ENCODE data around the gene IL17A.

IL17A gene

DNA sequence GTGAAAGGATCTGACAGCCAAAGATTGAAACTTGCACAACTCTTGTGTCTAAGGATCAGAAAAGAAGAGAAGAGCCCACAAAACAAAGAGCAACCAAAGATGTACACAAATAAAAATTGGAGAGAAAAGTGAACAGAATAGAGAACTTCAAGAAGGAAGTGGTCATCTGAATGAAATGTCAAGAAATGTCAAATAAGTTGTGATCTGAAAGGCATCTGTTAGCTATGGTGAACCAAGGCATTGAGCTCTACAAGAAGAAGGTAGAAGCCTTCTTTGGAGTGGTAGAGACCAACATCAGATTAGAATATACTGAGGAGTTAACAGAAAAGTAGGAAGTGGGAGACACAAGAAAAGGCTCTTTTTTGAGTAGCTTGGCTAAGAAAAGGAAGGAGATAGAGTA is 29.6 kb downstream of the IL17A start:
- ATAC-seq: no peak
- TF ChIP-seq, protein P1, sequence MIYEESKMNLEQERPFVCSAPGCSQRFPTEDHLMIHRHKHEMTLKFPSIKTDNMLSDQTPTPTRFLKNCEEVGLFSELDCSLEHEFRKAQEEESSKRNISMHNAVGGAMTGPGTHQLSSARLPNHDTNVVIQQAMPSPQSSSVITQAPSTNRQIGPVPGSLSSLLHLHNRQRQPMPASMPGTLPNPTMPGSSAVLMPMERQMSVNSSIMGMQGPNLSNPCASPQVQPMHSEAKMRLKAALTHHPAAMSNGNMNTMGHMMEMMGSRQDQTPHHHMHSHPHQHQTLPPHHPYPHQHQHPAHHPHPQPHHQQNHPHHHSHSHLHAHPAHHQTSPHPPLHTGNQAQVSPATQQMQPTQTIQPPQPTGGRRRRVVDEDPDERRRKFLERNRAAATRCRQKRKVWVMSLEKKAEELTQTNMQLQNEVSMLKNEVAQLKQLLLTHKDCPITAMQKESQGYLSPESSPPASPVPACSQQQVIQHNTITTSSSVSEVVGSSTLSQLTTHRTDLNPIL (CRISPR knock-in tag; IDR thresholded peaks at IDR 0.05; ENCODE audit: low read depth): no peak
- TF ChIP-seq, protein P2, sequence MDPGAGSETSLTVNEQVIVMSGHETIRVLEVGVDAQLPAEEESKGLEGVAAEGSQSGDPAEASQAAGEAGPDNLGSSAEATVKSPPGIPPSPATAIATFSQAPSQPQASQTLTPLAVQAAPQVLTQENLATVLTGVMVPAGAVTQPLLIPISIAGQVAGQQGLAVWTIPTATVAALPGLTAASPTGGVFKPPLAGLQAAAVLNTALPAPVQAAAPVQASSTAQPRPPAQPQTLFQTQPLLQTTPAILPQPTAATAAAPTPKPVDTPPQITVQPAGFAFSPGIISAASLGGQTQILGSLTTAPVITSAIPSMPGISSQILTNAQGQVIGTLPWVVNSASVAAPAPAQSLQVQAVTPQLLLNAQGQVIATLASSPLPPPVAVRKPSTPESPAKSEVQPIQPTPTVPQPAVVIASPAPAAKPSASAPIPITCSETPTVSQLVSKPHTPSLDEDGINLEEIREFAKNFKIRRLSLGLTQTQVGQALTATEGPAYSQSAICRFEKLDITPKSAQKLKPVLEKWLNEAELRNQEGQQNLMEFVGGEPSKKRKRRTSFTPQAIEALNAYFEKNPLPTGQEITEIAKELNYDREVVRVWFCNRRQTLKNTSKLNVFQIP (CRISPR knock-in tag; IDR thresholded peaks at IDR 0.05; ENCODE audit: borderline replicate concordance, low read depth): no peak
- TF ChIP-seq TCF4 (CRISPR knock-in tag; IDR thresholded peaks at IDR 0.05; ENCODE audit: borderline replicate concordance) (no peak), ESRRG (CRISPR knock-in tag; IDR thresholded peaks at IDR 0.05) (no peak), ZNF565 (CRISPR knock-in tag; conservative IDR thresholded peaks at IDR 0.05; ENCODE audit: low read depth) (no peak), ZNF70 (CRISPR knock-in tag; IDR thresholded peaks at IDR 0.05) (no peak), ISL1 (CRISPR knock-in tag; IDR thresholded peaks at IDR 0.05) (no peak), ZFP3 (CRISPR knock-in tag; IDR thresholded peaks at IDR 0.05) (no peak)
- TF ChIP-seq, protein P3, sequence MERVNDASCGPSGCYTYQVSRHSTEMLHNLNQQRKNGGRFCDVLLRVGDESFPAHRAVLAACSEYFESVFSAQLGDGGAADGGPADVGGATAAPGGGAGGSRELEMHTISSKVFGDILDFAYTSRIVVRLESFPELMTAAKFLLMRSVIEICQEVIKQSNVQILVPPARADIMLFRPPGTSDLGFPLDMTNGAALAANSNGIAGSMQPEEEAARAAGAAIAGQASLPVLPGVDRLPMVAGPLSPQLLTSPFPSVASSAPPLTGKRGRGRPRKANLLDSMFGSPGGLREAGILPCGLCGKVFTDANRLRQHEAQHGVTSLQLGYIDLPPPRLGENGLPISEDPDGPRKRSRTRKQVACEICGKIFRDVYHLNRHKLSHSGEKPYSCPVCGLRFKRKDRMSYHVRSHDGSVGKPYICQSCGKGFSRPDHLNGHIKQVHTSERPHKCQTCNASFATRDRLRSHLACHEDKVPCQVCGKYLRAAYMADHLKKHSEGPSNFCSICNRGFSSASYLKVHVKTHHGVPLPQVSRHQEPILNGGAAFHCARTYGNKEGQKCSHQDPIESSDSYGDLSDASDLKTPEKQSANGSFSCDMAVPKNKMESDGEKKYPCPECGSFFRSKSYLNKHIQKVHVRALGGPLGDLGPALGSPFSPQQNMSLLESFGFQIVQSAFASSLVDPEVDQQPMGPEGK (CRISPR knock-in tag; IDR thresholded peaks at IDR 0.05; ENCODE audit: borderline replicate concordance): no peak

DNA sequence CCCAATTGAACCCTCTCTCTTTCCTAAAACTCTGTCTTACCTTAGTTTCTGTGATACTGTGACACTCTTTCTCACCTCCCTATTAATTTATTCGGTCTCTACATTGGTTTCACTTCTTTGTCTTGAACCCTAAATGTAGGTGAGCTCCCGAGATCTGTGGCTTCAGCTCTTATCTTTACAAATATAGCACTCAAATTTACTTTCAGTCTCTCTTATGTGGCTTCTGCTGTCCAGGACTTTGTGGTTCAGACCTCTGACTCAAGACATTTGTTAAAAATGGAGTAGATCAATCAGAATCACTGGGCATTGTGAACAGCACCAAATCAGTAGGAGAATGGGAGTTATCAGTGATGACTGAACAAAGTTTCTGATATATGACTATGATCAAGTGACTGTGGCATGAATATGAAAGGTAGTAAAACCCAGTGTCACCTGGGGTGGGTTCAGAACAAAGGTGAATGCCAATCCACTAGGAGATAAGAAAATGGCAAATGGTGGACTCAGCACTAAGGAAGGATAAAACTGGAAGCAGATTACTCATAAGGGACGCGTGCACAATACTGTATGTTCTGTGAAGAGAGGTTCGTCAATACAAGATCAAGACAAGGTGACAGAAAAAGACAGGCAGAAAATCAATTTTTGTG is 30.9 kb downstream of the IL17A start:
- TF ChIP-seq TCF4 (CRISPR knock-in tag; IDR thresholded peaks at IDR 0.05; ENCODE audit: borderline replicate concordance) (no peak), ZC3H10 (CRISPR knock-in tag; IDR thresholded peaks at IDR 0.05) (no peak), CSDC2 (CRISPR knock-in tag; IDR thresholded peaks at IDR 0.05) (no peak), ARNTL (CRISPR knock-in tag; IDR thresholded peaks at IDR 0.05; ENCODE audit: borderline replicate concordance, low read depth) (no peak), OSR1 (CRISPR knock-in tag; IDR thresholded peaks at IDR 0.05) (no peak), ZFP30 (CRISPR knock-in tag; IDR thresholded peaks at IDR 0.05) (no peak), BACH2 (CRISPR knock-in tag; IDR thresholded peaks at IDR 0.05; ENCODE audit: borderline replicate concordance) (no peak), GLIS3 (CRISPR knock-in tag; IDR thresholded peaks at IDR 0.05) (no peak), TOX (CRISPR knock-in tag; IDR thresholded peaks at IDR 0.05; ENCODE audit: borderline replicate concordance) (no peak), SNAI2 (CRISPR knock-in tag; IDR thresholded peaks at IDR 0.05) (no peak), ZNF565 (CRISPR knock-in tag; conservative IDR thresholded peaks at IDR 0.05; ENCODE audit: low read depth) (no peak), ISL1 (CRISPR knock-in tag; IDR thresholded peaks at IDR 0.05) (no peak), ZFP3 (CRISPR knock-in tag; IDR thresholded peaks at IDR 0.05) (no peak), ZNF70 (CRISPR knock-in tag; IDR thresholded peaks at IDR 0.05) (no peak), ESRRG (CRISPR knock-in tag; IDR thresholded peaks at IDR 0.05) (no peak)
- TF ChIP-seq, protein P1 (CRISPR knock-in tag; IDR thresholded peaks at IDR 0.05; ENCODE audit: low read depth): no peak
- TF ChIP-seq, protein P2 (CRISPR knock-in tag; IDR thresholded peaks at IDR 0.05; ENCODE audit: borderline replicate concordance, low read depth): no peak
- ATAC-seq: no peak

DNA sequence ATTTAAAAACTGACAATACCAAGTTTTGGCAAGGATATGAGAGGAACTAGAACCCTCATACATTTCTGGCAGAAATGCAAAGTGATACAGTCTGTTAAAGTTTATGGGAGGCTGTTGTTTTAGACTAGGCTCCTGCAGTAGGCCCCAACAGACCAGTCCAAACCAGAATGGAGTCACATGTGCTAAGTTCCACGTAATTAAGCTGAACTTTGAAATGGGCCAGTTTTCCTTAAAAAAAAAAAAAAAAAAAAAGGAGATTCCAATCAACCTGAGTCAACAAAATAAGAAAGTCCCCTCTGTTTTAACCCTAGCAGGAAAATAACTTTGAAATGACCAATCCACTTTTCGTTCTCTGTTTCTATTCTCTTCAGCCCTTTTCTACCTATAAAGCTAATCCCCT is 31.6 kb downstream of the IL17A start:
- ATAC-seq: no peak
- TF ChIP-seq, protein P1 (CRISPR knock-in tag; IDR thresholded peaks at IDR 0.05; ENCODE audit: low read depth): no peak
- TF ChIP-seq, protein P4, sequence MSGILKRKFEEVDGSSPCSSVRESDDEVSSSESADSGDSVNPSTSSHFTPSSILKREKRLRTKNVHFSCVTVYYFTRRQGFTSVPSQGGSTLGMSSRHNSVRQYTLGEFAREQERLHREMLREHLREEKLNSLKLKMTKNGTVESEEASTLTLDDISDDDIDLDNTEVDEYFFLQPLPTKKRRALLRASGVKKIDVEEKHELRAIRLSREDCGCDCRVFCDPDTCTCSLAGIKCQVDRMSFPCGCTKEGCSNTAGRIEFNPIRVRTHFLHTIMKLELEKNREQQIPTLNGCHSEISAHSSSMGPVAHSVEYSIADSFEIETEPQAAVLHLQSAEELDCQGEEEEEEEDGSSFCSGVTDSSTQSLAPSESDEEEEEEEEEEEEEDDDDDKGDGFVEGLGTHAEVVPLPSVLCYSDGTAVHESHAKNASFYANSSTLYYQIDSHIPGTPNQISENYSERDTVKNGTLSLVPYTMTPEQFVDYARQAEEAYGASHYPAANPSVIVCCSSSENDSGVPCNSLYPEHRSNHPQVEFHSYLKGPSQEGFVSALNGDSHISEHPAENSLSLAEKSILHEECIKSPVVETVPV (CRISPR knock-in tag; IDR thresholded peaks at IDR 0.05): no peak
- TF ChIP-seq RARB (CRISPR knock-in tag; IDR thresholded peaks at IDR 0.05) (no peak), ARNTL (CRISPR knock-in tag; IDR thresholded peaks at IDR 0.05; ENCODE audit: borderline replicate concordance, low read depth) (no peak)
- TF ChIP-seq, protein P5, sequence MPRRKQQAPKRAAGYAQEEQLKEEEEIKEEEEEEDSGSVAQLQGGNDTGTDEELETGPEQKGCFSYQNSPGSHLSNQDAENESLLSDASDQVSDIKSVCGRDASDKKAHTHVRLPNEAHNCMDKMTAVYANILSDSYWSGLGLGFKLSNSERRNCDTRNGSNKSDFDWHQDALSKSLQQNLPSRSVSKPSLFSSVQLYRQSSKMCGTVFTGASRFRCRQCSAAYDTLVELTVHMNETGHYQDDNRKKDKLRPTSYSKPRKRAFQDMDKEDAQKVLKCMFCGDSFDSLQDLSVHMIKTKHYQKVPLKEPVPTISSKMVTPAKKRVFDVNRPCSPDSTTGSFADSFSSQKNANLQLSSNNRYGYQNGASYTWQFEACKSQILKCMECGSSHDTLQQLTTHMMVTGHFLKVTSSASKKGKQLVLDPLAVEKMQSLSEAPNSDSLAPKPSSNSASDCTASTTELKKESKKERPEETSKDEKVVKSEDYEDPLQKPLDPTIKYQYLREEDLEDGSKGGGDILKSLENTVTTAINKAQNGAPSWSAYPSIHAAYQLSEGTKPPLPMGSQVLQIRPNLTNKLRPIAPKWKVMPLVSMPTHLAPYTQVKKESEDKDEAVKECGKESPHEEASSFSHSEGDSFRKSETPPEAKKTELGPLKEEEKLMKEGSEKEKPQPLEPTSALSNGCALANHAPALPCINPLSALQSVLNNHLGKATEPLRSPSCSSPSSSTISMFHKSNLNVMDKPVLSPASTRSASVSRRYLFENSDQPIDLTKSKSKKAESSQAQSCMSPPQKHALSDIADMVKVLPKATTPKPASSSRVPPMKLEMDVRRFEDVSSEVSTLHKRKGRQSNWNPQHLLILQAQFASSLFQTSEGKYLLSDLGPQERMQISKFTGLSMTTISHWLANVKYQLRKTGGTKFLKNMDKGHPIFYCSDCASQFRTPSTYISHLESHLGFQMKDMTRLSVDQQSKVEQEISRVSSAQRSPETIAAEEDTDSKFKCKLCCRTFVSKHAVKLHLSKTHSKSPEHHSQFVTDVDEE (CRISPR knock-in tag; IDR thresholded peaks at IDR 0.05): no peak

All from SK-N-SH treated with all-trans-retinoic acid at 6 μM for 48 hours (cell line).